ENCODE measurements around the gene VAC14. TPM values are rescaled to one million over a fixed set of nuclear protein-coding genes. Genes with fewer than 3 reads are reported as not detected.

VAC14 gene
- total RNA-seq, 2 donors from 2014 or later: 26.5 to 27.7 TPM

DNA sequence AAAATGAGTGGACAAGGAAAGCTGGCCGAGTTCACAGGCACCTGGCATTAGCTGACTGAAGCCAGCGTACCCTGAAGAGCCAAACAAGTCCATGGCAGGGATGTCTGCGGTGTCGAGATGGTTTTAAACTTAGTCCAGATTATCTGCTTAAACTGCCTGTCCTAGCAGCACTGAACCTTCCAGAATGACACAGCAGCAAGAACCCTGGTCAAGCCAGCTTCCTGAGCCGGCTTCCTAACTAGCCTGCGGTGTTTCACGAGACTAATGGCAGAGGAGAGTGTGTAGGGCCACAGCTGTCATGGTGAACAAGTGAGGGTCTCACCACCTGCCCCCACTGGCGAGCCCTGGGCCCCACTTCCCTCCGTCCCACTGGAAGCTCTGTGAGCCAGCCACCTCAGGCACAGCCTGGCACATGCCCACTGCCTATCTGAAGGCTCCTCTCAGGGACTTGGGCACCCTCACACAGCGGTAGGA is 86.3 kb downstream of the VAC14 start:
- ATAC-seq (no peak), DNase-seq (no peak)
- WGBS, 2 donors: 77 to 89% methylated on average over 2 to 10 of the region's 10 CpGs
- no peaks in the 10 kb centered on the region for H3K9me3 ChIP-seq
- no peaks in the 10 kb centered on the region for H3K27me3 ChIP-seq
- TF ChIP-seq, protein P1, sequence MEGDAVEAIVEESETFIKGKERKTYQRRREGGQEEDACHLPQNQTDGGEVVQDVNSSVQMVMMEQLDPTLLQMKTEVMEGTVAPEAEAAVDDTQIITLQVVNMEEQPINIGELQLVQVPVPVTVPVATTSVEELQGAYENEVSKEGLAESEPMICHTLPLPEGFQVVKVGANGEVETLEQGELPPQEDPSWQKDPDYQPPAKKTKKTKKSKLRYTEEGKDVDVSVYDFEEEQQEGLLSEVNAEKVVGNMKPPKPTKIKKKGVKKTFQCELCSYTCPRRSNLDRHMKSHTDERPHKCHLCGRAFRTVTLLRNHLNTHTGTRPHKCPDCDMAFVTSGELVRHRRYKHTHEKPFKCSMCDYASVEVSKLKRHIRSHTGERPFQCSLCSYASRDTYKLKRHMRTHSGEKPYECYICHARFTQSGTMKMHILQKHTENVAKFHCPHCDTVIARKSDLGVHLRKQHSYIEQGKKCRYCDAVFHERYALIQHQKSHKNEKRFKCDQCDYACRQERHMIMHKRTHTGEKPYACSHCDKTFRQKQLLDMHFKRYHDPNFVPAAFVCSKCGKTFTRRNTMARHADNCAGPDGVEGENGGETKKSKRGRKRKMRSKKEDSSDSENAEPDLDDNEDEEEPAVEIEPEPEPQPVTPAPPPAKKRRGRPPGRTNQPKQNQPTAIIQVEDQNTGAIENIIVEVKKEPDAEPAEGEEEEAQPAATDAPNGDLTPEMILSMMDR (IDR thresholded peaks at IDR 0.05): no peak
- no peak for TF ChIP-seq POLR2A (IDR thresholded peaks at IDR 0.05)
- H3K27ac ChIP-seq: peak overlapping the region; percentile 58 to 86 (median 66)
- H3K4me1 ChIP-seq: peaks cover 27% of the 10 kb centered on the region
- intact Hi-C loops (cut with DNase I): no loop called here
- no peaks in the 10 kb centered on the region for H3K36me3 ChIP-seq (replicated peaks in 1 of 2; ENCODE audit: insufficient read depth in 1 of 2, low read depth in 2 of 2)
- no peak overlapping the region for H3K4me3 ChIP-seq

- ATAC-seq (no peak), DNase-seq (no peak)
- no peaks in the 10 kb centered on the region for H3K27me3 ChIP-seq
- H3K36me3 ChIP-seq (replicated peaks in 1 of 2; ENCODE audit: insufficient read depth in 1 of 2, low read depth in 2 of 2): no peaks in the 10 kb centered on the region
- H3K27ac ChIP-seq: no peak overlapping the region
- intact Hi-C loops (cut with DNase I): no loop called here
- TF ChIP-seq, protein P1 (IDR thresholded peaks at IDR 0.05): no peak
- TF ChIP-seq POLR2A (IDR thresholded peaks at IDR 0.05): no peak
- no peaks in the 10 kb centered on the region for H3K9me3 ChIP-seq
- WGBS, 2 donors: 91 to 97% methylated on average over 9 to 10 of the region's 10 CpGs
- no peak overlapping the region for H3K4me3 ChIP-seq
- peaks cover 27% of the 10 kb centered on the region for H3K4me1 ChIP-seq
Observed at GRCh38 chr16:70713824-70714223, 87.1 kb downstream of the VAC14 start.

DNA sequence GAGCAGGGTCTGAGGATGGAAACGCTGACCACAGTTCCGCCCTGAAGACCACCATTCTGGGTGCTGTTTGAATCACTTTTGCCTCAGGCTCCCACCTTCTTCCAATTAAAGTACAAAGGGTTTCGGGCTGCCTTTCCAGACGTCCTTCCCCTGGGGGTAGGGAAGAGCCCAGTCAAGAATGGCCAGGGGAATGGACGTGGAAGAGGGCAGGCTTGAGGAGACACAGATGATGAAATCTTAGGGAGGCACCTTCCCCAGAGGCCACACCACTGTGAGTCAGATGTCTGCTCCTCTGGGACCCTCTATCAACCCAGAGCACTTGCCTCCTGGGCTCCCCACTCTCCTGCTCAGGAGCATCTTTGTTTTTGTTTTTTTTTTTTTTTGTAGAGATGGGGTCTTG is 87.6 kb downstream of the VAC14 start:
- H3K4me1 ChIP-seq: peaks cover 27% of the 10 kb centered on the region
- H3K9me3 ChIP-seq: no peaks in the 10 kb centered on the region
- intact Hi-C loops (cut with DNase I): no loop called here
- H3K27me3 ChIP-seq: no peaks in the 10 kb centered on the region
- 70 to 78% methylated on average over 5 of the region's 5 CpGs for WGBS, 2 donors
- H3K36me3 ChIP-seq (replicated peaks in 1 of 2; ENCODE audit: insufficient read depth in 1 of 2, low read depth in 2 of 2): no peaks in the 10 kb centered on the region
- no peak overlapping the region for H3K27ac ChIP-seq
- H3K4me3 ChIP-seq: no peak overlapping the region
- no peak for TF ChIP-seq POLR2A (IDR thresholded peaks at IDR 0.05)
- TF ChIP-seq, protein P1 (IDR thresholded peaks at IDR 0.05): no peak
- DNase-seq (no peak), ATAC-seq (no peak)

GRCh38 chr16:70712942-70713341 is 88.0 kb downstream of the VAC14 start:
- no peak overlapping the region for H3K4me3 ChIP-seq
- no peaks in the 10 kb centered on the region for H3K9me3 ChIP-seq
- no peaks in the 10 kb centered on the region for H3K36me3 ChIP-seq (replicated peaks in 1 of 2; ENCODE audit: insufficient read depth in 1 of 2, low read depth in 2 of 2)
- H3K4me1 ChIP-seq: peaks cover 27% of the 10 kb centered on the region
- TF ChIP-seq, protein P1 (IDR thresholded peaks at IDR 0.05): no peak
- TF ChIP-seq POLR2A (IDR thresholded peaks at IDR 0.05): no peak
- no peaks in the 10 kb centered on the region for H3K27me3 ChIP-seq
- no peak overlapping the region for H3K27ac ChIP-seq
- 90 to 91% methylated on average over 11 to 12 of the region's 12 CpGs for WGBS, 2 donors
- ATAC-seq (no peak), DNase-seq (no peak)
- intact Hi-C loops (cut with DNase I): no loop called here

DNA sequence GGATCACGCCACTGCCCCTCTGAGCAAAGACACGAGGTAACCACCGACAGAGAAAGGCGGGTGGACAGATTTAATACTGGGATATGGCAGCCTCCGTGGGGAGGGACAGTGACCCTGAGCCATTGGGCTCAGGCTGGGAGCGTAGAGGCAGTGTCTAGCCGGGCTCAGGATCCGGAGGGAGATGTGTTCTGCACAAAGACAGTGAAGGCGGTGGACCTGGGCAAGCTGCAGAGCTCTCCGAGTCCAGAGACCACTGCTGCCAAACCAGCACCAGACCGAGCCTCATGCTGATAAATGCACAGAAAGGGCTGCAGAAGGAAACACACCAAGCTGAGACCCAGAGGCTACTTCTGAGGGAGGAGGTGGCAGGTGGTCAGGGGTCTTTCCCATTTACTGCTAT is 88.6 kb downstream of the VAC14 start:
- TF ChIP-seq, protein P1 (IDR thresholded peaks at IDR 0.05): no peak
- no peak for TF ChIP-seq POLR2A (IDR thresholded peaks at IDR 0.05)
- Histone ChIP-seq H3K9me3 (no peaks in the 10 kb centered on the region), H3K4me3 (no peak overlapping the region), H3K27ac (no peak overlapping the region), H3K4me1 (peaks cover 27% of the 10 kb centered on the region), H3K27me3 (no peaks in the 10 kb centered on the region), H3K36me3 (replicated peaks in 1 of 2; ENCODE audit: insufficient read depth in 1 of 2, low read depth in 2 of 2) (no peaks in the 10 kb centered on the region)
- ATAC-seq (no peak), DNase-seq (no peak)
- WGBS, 2 donors: 88 to 89% methylated on average over 11 of the region's 11 CpGs
- intact Hi-C loops (cut with DNase I): no loop called here
